G401.6 (cell line): Measurements from ENCODE around the gene INTS6.

Experiments used
- FAIRE-seq: peaks from 2 replicates; lab custom pipeline; 2012; peaks lifted over from hg19 to GRCh38; lab: Jason Lieb, UNC

The INTS6 gene

DNA sequence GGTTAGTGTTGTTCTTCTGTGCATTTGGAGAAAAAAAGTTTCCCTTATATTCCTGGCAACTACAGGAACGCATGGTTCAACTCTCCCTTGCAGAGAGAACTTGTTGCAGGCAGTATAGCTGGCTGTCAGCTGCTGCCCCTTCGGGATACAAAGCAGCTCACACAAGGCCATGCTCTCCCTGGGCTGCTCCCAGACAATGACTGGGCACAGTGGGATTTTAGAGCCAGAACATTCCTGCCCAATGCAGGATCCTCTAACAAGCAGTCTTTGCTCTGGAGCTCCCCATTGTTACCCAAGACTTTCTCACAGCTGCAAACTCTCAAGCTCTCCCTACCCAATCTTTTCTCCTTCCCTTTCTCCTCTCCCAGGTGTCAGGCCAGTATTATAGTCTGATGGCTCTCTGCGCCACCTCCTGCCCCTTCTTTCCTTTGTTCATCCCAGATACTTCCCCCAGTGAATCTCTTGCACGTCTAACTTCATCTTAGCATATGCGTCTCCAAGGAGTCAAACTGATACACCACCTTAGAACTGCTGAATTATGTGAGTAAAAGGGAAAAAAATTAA lies 140.8 kb downstream of the INTS6 start:
- no peak for FAIRE-seq
